Stimulated activated CD8-positive, alpha-beta memory T cell treated with anti-CD3 and anti-CD28 coated beads, Interleukin-12 subunit alpha, Interleukin-12 subunit beta, amount 100 ng/mL, for 24 hours (primary cell): ENCODE measurements around the gene ADCY3.
"Not testable (repeated sequence)": the region's sequence is repeated elsewhere in the genome, so short reads cannot be mapped to it uniquely, and the experiment has no call there.

Source experiments
- DNase-seq: peaks from one replicate; pipeline ENCODE4 v3.0.0-alpha.2; 2020; ENCODE audit errors: extremely low read depth

ADCY3 gene

GRCh38 chr2:24813691-24814137 lies 106.3 kb downstream of the ADCY3 start:
- no peak for DNase-seq

DNA sequence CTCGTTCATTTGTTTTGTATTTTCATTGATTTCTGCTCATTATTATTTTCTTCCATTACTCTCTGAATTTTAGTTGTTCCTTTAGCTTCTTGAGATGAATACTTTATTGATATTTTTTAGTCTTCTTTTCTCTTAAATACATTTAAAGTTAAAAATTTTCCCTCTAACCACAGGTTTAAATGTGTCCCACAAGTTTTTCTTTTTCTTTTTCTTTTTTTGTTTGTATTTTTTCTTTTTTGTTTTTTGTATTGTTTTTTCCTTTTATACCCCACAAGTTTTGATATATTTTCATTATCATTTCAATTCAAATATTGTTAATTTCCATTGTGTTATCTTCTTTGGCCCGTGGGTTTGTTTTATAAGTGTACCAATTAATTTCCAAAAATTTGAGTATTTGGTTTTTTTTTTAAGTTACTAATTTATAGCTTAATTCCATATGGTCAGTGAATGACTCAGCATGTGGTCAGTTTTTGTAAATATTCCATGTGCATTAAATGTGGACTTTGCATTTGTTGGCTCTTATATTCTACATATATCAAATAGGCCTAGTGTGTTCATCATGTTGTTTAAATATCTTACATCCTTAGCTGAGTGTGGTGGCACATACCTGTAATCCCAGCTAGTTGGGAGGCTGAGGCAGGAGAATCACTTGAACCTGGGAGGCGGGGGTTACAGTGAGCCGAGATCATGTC lies 110.6 kb downstream of the ADCY3 start:
- no peak for DNase-seq

GRCh38 chr2:24806661-24807036 lies 113.4 kb downstream of the ADCY3 start:
- no peak for DNase-seq

GRCh38 chr2:24805811-24806660 lies 114.0 kb downstream of the ADCY3 start:
- DNase-seq, result not testable (repeated sequence)

DNA sequence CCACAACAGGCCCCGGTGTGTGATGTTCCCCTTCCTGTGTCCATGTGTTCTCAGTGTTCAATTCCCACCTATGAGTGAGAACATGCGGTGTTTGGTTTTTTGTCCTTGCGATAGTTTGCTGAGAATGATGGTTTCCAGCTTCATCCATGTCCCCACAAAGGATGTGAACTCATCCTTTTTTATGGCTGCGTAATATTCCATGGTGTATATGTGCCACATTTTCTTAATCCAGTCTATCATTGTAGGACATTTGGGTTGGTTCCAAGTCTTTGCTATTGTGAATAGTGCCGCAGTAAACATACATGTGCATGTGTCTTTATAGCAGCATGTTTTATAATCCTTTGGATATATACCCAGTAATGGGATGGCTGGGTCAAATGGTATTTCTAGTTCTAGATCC lies 119.5 kb downstream of the ADCY3 start:
- not testable (repeated sequence) for DNase-seq

DNA sequence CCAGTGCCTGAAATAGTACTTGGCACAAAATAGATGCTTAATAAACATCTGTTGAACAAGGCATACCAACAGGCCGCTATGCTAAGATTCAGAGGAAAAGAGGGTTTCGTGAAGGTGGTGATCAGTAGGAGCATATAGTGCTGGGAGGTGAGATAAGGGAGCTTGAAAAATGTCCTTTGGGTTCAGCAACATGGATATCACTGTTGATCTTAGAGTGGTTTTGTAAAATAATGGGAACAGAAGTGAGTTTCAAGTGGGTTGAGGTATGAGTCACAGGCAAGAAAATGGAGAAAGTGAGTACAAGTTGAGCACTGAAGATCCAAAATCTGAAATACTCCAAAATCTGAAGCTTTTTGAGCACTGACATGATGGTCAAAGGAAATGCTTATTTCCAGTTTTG lies 122.4 kb downstream of the ADCY3 start:
- no peak for DNase-seq

GRCh38 chr2:24793761-24794435 lies 126.1 kb downstream of the ADCY3 start:
- no peak for DNase-seq

GRCh38 chr2:24792874-24793760 lies 126.9 kb downstream of the ADCY3 start, which contains the start of the genes CENPO and PTRHD1:
CENPO (plus strand) TSS chr2:24793425; CDS start chr2:24793920, 495 bp downstream.
PTRHD1 (minus strand) TSS chr2:24793391; CDS start chr2:24793377, 14 bp downstream.
- DNase-seq, result peak; percentile 87

GRCh38 chr2:24792542-24792873 lies 127.5 kb downstream of the ADCY3 start:
- no peak for DNase-seq

DNA sequence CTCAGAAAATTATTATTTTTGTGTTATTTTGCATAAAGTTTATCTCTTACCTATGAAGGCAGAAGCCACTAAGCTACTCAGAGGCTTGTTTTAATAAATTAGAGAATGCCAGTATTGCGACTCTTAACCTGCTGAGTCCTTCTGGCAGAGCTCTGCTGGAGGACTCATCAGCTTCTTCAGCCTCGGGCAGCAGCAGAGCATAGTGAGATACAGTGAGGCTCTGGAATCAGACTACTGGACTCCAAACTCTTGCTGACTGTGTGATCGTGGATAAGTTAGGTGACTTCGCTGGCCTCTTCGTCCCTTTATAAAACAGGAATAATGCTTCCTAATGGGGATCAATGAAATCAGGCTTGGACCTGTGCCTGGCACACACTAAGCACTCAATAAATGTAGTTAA lies 128.6 kb downstream of the ADCY3 start:
- no peak for DNase-seq

DNA sequence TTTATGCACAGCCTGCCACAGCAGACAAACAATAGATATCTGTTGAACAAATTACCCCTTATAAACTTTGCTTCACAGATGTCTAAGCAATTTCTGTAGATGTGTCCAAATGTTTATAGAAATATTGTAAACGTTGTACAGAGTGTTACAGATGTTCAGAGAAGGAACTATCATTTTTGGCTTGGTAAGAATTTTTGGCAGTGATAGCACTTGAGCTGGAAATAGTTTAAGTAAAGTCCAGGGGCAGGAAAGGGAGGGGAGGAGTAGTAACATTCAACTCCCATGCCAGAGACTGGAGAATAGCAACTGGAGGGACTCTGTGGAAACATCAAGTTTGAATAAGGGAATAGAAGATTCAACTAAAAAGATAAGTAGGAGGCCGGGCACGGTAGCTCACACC lies 131.2 kb downstream of the ADCY3 start:
- no peak for DNase-seq

DNA sequence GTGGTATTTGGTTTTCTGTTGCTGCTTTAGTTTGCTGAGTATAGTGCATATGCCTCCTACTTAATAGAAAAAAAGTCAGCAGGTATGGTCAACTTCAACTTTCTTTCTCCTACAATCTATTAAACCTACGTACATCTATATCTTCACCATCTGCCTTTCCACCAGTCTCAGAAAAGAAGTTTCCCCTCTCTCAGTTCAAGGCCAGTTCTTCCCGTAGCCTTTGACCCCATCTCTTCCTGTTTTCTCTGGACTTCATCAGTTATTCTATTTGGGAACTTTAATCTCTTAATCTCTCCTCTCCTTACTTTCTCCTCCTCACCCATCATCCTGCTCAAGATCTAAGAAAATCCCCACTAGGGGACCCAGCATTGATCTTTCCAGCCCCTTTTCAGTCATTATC lies 132.5 kb downstream of the ADCY3 start:
- no peak for DNase-seq

DNA sequence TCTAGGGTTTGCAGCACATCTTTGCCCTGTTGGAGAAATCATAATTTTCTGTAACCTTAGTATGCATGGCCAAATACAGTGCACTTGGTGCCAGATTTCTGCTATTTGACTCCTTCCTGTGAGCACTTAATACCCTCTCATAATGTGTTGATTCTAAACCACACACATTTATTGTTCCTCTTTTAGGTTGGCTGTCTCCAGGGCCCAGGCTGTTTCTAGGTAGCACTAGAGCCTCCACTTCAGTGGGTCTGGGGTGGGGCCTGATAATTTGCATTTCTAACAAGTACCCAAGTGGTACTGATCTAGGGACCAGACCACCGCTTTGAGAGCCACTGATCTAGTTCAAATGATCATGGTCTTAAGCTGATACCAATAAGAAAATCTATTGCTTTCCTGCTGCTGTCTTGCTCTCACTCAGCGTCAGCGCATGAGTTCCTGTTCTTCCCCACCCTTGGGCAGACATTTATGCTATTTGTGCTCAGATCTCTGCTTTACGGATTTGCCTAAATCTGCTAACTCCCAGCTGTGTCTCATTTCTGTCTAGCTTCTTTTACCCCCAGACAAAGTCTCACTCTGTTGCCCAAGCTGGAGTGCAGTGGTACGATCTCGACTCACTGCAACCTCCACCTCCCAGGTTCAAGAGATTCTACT lies 134.2 kb downstream of the ADCY3 start:
- DNase-seq, result no peak

DNA sequence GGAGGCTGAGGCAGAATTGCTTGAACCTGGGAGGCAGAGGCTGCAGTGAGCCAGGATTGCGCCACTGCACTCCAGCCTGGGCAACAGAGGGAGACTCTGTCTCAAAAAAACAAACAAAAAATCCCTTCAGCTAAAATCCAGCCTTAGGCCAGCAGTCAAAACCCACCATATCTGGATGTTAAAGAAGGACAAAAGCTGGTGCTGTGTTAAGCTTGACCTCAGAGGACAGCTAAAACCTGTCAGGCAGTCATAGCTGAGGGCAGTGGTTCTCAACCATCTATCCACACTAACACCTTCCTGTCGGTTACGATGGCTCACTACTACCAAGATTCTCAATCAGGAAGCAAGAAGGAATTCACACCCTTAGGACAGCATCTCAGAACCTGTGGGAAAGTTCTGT lies 136.4 kb downstream of the ADCY3 start:
- DNase-seq, result no peak

DNA sequence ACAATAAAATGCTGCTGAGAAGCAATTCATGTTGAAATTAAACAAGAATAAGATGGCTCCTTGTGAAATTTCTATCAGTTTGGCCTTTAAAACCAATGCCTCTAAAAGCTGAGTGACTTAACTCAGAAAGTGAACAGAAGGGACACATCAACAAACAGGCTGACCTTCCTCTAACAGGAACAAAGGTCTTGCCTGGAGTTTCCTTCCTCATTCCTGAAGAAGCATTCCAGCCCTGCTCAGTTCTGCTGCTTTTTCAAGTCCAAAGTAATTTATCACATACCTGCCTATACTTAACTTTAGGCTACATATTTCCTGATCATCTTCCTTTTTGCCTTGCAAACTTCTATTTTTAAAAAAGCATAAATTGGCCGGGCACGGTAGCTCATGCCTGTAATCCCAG lies 140.9 kb downstream of the ADCY3 start:
- no peak for DNase-seq

DNA sequence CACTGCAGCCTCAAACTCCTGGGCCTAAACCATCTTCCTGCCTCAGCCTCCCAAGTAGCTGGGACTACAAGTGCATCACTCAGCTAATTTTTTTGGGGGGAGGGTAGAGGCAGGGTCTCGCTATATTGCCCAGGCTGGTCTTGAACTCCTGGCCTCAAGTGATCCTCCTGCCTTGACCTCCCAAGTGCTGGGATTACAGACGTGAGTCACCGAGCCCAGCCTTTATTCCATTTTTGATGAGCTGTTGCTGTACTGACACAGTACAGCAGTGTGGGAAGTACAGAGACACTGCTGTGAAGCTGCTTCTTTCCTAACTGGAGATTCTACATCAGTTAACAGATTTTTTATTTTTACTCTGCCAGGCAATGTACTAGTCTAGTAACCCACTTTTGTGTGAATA lies 145.7 kb downstream of the ADCY3 start:
- no peak for DNase-seq

DNA sequence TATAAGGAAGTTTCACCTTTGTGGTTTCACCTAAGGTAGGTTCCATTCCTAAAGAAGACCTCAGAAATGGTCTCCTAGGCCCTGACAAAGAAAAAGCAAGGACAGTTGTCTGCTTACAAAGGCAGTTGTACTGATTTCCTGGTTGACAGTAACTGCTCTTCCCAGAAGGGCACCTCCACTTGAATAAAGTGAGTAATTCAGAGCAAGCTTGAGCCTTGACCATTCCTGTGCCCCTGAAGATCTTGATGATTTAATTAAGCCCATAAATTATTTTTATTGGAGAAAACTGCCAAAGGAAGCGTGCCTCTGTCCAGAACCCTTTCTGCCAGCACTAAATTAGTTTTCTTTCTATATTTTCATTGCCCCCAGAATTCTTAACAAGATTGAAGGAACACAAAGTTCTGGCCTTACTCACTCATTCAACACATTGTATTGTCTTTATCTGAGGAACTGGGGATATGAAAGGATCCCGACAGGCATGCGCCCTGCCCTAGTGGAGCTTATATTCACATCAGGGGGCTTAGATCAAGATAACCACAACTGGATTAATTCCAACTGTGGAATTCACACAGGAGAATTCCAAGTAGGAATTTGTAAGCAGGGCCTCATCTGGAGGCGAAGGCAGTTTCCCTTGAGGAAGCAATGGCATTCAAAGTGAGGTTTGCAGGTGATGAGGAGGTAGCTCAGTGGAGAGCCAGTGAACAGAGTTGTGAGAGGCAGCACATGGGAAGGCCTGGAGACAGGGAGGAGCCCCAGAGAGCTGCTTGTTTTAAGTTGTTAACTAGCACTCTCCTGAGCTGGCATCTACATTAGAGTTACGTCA lies 148.1 kb downstream of the ADCY3 start:
- DNase-seq, result no peak

DNA sequence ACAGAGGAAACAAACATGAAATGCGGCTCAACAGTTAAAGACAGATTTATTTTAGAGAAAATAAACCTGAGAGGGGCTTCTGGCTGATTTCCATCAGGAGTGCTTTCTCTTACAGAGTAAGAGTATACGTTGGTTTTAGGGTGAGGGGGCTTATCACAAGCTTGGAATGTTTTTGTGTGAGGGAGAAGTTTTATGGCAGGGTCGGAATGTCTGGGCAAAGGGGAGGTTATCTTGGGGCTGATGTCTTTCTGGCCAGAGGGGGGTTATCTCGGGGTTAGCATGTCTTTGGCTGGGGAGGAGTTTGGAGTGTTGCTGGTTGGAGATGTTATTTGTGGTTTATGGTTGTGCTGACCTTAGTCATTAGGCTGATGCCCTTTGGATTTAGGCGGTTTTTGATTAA lies 149.0 kb downstream of the ADCY3 start:
- DNase-seq, result no peak
